Measurements from ENCODE around the gene C1orf52. TPM values are rescaled to one million over a fixed set of nuclear protein-coding genes. Genes with fewer than 3 reads are reported as not detected.

Gene C1orf52
- total and polyA plus RNA-seq, 2 of the 13 experiments (the other 11 are each of a cell fraction or from before 2014, with no cell fraction given): 19.4 to 27.4 TPM

DNA sequence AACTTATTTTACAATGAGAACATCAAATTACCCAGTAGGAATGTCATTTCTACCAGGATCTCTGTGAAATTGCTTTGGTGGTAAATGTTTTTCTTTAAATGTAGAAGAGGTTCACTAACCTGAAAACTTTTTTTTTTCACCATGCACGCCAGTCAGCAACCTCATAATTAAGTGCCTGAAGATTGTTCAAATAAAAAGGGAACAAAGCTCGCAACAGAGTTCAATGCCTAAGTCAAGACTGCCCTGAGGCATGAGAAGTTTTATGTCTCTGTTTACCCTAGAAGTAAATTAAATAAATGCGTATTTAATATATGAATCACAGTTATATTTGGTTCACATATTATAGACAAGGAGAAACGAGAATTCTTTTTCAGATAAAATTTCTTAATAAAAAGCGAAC, 44.8 kb downstream of the C1orf52 start:
- no peak for FAIRE-seq
- CTCF ChIA-PET (ENCODE audit: low intra/inter-chr PET ratio, low total read pairs): no interaction called here

DNA sequence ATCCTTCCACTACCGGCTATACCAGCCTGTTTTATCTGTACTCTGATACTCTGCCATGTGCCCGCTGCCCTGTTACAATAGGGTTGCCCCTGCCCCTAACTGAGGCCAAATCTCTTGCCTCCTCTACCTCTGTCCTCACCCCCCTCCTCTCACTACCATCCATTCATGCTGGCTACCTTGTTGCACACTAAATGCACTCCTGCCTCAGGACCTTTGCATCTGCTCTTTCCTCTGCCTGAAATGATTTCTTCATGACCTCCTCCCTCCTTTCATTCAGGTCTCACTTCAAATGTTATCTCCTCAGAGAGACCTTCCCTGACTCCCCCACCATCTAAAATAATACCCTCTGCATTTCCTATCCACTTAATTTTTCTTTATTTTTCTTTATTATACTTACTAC, 51.0 kb downstream of the C1orf52 start:
- Histone ChIP-seq H3K4me1 (ENCODE audit: insufficient read depth, low read length) (no peaks in the 10 kb centered on the region), H4K20me1 (ENCODE audit: insufficient read depth, low read length) (no peaks in the 10 kb centered on the region), H3K36me3 (replicated peaks in 1 of 2; ENCODE audit: control insufficient read depth in 1 of 2, insufficient read depth in 2 of 2, low read length in 2 of 2) (no peaks in the 10 kb centered on the region), H3K79me2 (ENCODE audit: insufficient read depth, low read length) (no peaks in the 10 kb centered on the region), H3K9ac (ENCODE audit: insufficient read depth, low read depth, low read length) (no peak overlapping the region), H2AFZ (ENCODE audit: low read length) (no peak overlapping the region), H3K27me3 (ENCODE audit: control insufficient read depth in 1 of 2, insufficient read depth in 2 of 2, low read length in 2 of 2) (0 out of 5 replicates have a peak, but pooled peaks cover 0 to 4% of the 10 kb centered on the region in 2 experiments), H3K4me2 (ENCODE audit: low read depth, low read length) (no peak overlapping the region), H3K27ac (ENCODE audit: extremely low read length, insufficient read depth, low read length) (no peak overlapping the region), H3K4me3 (replicated peaks in 1 of 3; ENCODE audit: insufficient read depth in 1 of 3, low read depth in 2 of 3, low read length in 3 of 3) (no peak overlapping the region), H3K9me3 (ENCODE audit: low read length) (no peaks in the 10 kb centered on the region)
- intact Hi-C loops (cut with micrococcal nuclease; ENCODE audit: unreplicated experiment) (no loop called here), in situ Hi-C loops (cut with HindIII; ENCODE audit: extremely low pct_ligation_motif_present, low pct_unique_long_range_greater_than_20kb) (no loop called here)
- ChIA-PET POLR2A (no interaction called here), CTCF (ENCODE audit: low intra/inter-chr PET ratio, low total read pairs) (no interaction called here)
- FAIRE-seq (no peak), ATAC-seq (no peak), DNase-seq (ENCODE audit: low spot score) (no peak)
- no TSS peak for BruUV-seq (replicated peaks)
- 32% methylated on average over 2 of the region's 2 CpGs for WGBS (ENCODE audit: low lambda C conversion rate)
- TF ChIP-seq, protein P1, sequence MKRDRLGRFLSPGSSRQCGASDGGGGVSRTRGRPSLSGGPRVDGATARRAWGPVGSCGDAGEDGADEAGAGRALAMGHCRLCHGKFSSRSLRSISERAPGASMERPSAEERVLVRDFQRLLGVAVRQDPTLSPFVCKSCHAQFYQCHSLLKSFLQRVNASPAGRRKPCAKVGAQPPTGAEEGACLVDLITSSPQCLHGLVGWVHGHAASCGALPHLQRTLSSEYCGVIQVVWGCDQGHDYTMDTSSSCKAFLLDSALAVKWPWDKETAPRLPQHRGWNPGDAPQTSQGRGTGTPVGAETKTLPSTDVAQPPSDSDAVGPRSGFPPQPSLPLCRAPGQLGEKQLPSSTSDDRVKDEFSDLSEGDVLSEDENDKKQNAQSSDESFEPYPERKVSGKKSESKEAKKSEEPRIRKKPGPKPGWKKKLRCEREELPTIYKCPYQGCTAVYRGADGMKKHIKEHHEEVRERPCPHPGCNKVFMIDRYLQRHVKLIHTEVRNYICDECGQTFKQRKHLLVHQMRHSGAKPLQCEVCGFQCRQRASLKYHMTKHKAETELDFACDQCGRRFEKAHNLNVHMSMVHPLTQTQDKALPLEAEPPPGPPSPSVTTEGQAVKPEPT (CRISPR knock-in tag; IDR thresholded peaks at IDR 0.05; ENCODE audit: low read depth): no peak
- TF ChIP-seq, protein P2, sequence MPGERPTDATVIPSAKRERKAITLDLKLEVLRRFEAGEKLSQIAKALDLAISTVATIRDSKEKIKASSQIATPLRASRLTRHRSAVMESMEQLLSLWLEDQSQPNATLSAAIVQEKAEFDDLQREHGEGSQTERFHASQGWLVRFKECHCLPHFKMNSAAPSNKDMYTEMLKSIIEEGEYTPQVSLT (CRISPR knock-in tag; IDR thresholded peaks at IDR 0.05; ENCODE audit: borderline replicate concordance, low read depth): no peak
- TF ChIP-seq KDM1A (CRISPR knock-in tag; IDR thresholded peaks at IDR 0.05): no peak
- TF ChIP-seq ZNF720 (CRISPR knock-in tag; IDR thresholded peaks at IDR 0.05): no peak
- TF ChIP-seq, protein P3, sequence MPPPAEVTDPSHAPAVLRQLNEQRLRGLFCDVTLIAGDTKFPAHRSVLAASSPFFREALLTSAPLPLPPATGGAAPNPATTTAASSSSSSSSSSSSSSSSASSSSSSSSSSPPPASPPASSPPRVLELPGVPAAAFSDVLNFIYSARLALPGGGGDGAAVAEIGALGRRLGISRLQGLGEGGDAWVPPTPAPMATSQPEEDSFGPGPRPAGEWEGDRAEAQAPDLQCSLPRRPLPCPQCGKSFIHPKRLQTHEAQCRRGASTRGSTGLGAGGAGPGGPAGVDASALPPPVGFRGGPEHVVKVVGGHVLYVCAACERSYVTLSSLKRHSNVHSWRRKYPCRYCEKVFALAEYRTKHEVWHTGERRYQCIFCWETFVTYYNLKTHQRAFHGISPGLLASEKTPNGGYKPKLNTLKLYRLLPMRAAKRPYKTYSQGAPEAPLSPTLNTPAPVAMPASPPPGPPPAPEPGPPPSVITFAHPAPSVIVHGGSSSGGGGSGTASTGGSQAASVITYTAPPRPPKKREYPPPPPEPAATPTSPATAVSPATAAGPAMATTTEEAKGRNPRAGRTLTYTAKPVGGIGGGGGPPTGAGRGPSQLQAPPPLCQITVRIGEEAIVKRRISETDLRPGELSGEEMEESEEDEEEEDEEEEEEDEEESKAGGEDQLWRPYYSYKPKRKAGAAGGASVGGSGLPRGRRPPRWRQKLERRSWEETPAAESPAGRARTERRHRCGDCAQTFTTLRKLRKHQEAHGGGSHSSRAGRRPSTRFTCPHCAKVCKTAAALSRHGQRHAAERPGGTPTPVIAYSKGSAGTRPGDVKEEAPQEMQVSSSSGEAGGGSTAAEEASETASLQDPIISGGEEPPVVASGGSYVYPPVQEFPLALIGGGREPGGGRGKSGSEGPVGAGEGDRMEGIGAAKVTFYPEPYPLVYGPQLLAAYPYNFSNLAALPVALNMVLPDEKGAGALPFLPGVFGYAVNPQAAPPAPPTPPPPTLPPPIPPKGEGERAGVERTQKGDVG (CRISPR knock-in tag; IDR thresholded peaks at IDR 0.05; ENCODE audit: borderline replicate concordance): no peak
- TF ChIP-seq PHF8 (CRISPR knock-in tag; IDR thresholded peaks at IDR 0.05): no peak
- TF ChIP-seq, protein P4, sequence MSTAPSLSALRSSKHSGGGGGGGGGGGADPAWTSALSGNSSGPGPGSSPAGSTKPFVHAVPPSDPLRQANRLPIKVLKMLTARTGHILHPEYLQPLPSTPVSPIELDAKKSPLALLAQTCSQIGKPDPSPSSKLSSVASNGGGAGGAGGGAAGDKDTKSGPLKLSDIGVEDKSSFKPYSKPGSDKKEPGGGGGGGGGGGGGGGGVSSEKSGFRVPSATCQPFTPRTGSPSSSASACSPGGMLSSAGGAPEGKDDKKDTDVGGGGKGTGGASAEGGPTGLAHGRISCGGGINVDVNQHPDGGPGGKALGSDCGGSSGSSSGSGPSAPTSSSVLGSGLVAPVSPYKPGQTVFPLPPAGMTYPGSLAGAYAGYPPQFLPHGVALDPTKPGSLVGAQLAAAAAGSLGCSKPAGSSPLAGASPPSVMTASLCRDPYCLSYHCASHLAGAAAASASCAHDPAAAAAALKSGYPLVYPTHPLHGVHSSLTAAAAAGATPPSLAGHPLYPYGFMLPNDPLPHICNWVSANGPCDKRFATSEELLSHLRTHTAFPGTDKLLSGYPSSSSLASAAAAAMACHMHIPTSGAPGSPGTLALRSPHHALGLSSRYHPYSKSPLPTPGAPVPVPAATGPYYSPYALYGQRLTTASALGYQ (CRISPR knock-in tag; IDR thresholded peaks at IDR 0.05): no peak
- no peak for TF ChIP-seq ZNF432 (CRISPR knock-in tag; IDR thresholded peaks at IDR 0.05; ENCODE audit: borderline replicate concordance)
- no peak for TF ChIP-seq SCMH1 (CRISPR knock-in tag; IDR thresholded peaks at IDR 0.05; ENCODE audit: borderline replicate concordance)
- no peak for TF ChIP-seq ARNT2 (CRISPR knock-in tag; IDR thresholded peaks at IDR 0.05; ENCODE audit: low read depth)

More for the DNA sequence above, 44.8 kb downstream of the C1orf52 start:
- no peak for DNase-seq (ENCODE audit: low spot score)
- H3K27ac ChIP-seq (ENCODE audit: extremely low read length, insufficient read depth, low read length): no peak overlapping the region
- in situ Hi-C loops (cut with HindIII; ENCODE audit: extremely low pct_ligation_motif_present, low pct_unique_long_range_greater_than_20kb): no loop called here
- H3K9me3 ChIP-seq (ENCODE audit: low read length): no peaks in the 10 kb centered on the region
- no peaks in the 10 kb centered on the region for H3K79me2 ChIP-seq (ENCODE audit: insufficient read depth, low read length)
- no TSS peak for BruUV-seq (replicated peaks)
- H3K4me3 ChIP-seq (replicated peaks in 1 of 3; ENCODE audit: insufficient read depth in 1 of 3, low read depth in 2 of 3, low read length in 3 of 3): no peak overlapping the region
- H3K27me3 ChIP-seq (ENCODE audit: control insufficient read depth in 1 of 2, insufficient read depth in 2 of 2, low read length in 2 of 2): no peaks in the 10 kb centered on the region
- H4K20me1 ChIP-seq (ENCODE audit: insufficient read depth, low read length): no peaks in the 10 kb centered on the region
- intact Hi-C loops (cut with micrococcal nuclease; ENCODE audit: unreplicated experiment): no loop called here
- no peaks in the 10 kb centered on the region for H3K36me3 ChIP-seq (replicated peaks in 1 of 2; ENCODE audit: control insufficient read depth in 1 of 2, insufficient read depth in 2 of 2, low read length in 2 of 2)
- H3K4me2 ChIP-seq (ENCODE audit: low read depth, low read length): no peak overlapping the region
- H3K9ac ChIP-seq (ENCODE audit: insufficient read depth, low read depth, low read length): no peak overlapping the region
- peaks cover 23% of the 10 kb centered on the region for H3K4me1 ChIP-seq (ENCODE audit: insufficient read depth, low read length)
- TF ChIP-seq ZNF607 (CRISPR knock-in tag; IDR thresholded peaks at IDR 0.05; ENCODE audit: borderline replicate concordance) (no peak), ZEB1 (IDR thresholded peaks at IDR 0.05; ENCODE audit: insufficient replicate concordance, low read depth) (no peak)
- WGBS (ENCODE audit: low lambda C conversion rate): 10% methylated on average over 5 of the region's 5 CpGs
- ATAC-seq: no peak
- POLR2A ChIA-PET: no interaction called here
- no peak overlapping the region for H2AFZ ChIP-seq (ENCODE audit: low read length)

Data from HepG2 (cell line).